Measurements from ENCODE around the gene GPRIN1. TPM values are rescaled to one million over a fixed set of nuclear protein-coding genes. Genes with fewer than 3 reads are reported as not detected.

Gene GPRIN1
- total and polyA plus RNA-seq, 4 donors: 0.23 to 0.50 (median 0.30) TPM; not detected in 1

DNA sequence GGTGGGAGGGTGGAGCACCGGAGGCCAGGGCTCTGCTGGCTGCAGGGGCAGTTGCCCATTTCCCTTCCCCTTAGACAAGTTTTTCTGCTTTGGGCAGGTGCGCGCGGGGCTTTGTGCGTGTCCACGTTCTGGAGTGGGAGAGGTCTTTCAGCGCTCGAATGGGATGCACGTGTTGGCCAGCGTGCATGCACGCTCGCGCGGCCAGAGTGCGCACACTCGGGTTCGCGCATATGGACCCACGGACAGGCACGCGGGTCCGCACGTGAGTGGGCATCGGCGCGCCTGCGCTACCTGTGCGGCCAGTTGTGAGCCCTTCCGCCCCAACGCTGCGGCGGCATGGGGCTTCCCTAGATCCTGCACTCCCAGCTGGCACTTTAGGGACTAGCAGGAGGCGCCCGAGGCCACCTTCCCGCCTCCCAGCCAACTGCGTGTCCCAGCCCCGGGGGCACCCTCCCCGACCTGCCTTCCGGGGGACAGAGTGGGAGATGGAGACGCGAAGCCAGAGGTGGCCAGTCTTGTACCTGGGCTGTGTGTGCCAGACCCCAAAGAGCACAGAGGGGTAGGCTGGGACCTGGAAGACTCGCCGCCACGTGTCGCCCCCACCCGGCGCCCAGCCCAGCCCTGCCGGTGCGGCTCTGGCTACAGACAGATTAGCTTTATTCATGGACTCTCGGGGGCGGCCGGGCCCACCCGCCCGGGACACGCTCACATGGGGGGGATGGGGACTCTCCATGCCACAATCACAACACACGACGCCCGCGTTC lies 9.8 kb upstream of the GPRIN1 start:
- H3K4me1 ChIP-seq (ENCODE audit: control insufficient read depth in 4 of 4, insufficient read depth in 4 of 4, low read length in 3 of 4): peaks cover 0 to 4% (median 0%) of the 10 kb centered on the region in 4 donors
- no peak for TF ChIP-seq FOXA1 (IDR thresholded peaks at IDR 0.05)
- TF ChIP-seq HNF4G (IDR thresholded peaks at IDR 0.05): no peak
- no peak for TF ChIP-seq NR2F2 (IDR thresholded peaks at IDR 0.05)
- TF ChIP-seq, protein P1, sequence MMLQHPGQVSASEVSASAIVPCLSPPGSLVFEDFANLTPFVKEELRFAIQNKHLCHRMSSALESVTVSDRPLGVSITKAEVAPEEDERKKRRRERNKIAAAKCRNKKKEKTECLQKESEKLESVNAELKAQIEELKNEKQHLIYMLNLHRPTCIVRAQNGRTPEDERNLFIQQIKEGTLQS (IDR thresholded peaks at IDR 0.05): no peak
- TF ChIP-seq YY1 (IDR thresholded peaks at IDR 0.05): no peak
- TF ChIP-seq HNF4A (conservative IDR thresholded peaks at IDR 0.05): no peak
- no peak for TF ChIP-seq RXRA (IDR thresholded peaks at IDR 0.05)
- no peak for TF ChIP-seq TAF1 (conservative IDR thresholded peaks at IDR 0.05)
- H3K9ac ChIP-seq (ENCODE audit: low read depth in 1 of 2, low read length in 2 of 2): no peak overlapping the region
- H3K9me3 ChIP-seq (ENCODE audit: control insufficient read depth in 4 of 4, low read length in 3 of 4): no peaks in the 10 kb centered on the region
- no peak overlapping the region for H3K27ac ChIP-seq (ENCODE audit: low read depth in 1 of 2, low read length in 2 of 2)
- WGBS: 21% methylated on average over 59 of the region's 59 CpGs
- H3K4me3 ChIP-seq (ENCODE audit: low read depth in 1 of 3, low read length in 3 of 3): no peak overlapping the region
- DNase-seq (ENCODE audit: low spot score): no peak
- peaks cover 0 to 17% (median 9%) of the 10 kb centered on the region in 4 donors for H3K27me3 ChIP-seq (ENCODE audit: control insufficient read depth in 4 of 4, insufficient read depth in 4 of 4, low read length in 3 of 4)
- no peaks in the 10 kb centered on the region for H3K36me3 ChIP-seq (ENCODE audit: control insufficient read depth in 4 of 4, insufficient read depth in 3 of 4, low read depth in 1 of 4, low read length in 3 of 4)

DNA sequence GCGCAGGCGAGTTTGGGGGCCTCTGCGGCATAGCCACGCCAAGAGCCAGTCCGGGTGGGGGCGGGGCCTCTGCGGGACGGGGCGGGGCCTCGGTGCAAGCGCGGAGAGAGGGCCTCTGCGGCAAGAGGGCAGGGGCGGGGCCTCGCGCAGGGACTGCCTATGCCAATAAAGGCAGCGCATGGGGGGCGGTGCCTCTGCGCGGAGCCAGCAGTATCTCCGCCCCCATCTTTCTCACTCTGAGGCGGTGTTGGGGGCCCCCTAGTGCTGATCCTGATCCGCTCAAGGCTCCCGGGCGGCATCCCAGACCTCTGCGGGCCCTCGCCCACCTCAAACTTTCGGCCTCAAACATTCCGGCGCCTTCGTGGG lies 9.2 kb upstream of the GPRIN1 start:
- WGBS: 8% methylated on average over 31 of the region's 31 CpGs

More for the DNA sequence above, 9.2 kb upstream of the GPRIN1 start:
- no peak overlapping the region for H3K4me3 ChIP-seq (ENCODE audit: low read depth in 1 of 3, low read length in 3 of 3)
- H3K27me3 ChIP-seq (ENCODE audit: control insufficient read depth in 4 of 4, insufficient read depth in 4 of 4, low read length in 3 of 4): peaks cover 0 to 16% (median 8%) of the 10 kb centered on the region in 4 donors
- no peak overlapping the region for H3K9ac ChIP-seq (ENCODE audit: low read depth in 1 of 2, low read length in 2 of 2)
- no peaks in the 10 kb centered on the region for H3K36me3 ChIP-seq (ENCODE audit: control insufficient read depth in 4 of 4, insufficient read depth in 3 of 4, low read depth in 1 of 4, low read length in 3 of 4)
- peaks cover 0 to 4% (median 0%) of the 10 kb centered on the region in 4 donors for H3K4me1 ChIP-seq (ENCODE audit: control insufficient read depth in 4 of 4, insufficient read depth in 4 of 4, low read length in 3 of 4)
- H3K9me3 ChIP-seq (ENCODE audit: control insufficient read depth in 4 of 4, low read length in 3 of 4): no peaks in the 10 kb centered on the region
- DNase-seq (ENCODE audit: low spot score): peak; percentile 87
- H3K27ac ChIP-seq (ENCODE audit: low read depth in 1 of 2, low read length in 2 of 2): no peak overlapping the region
- TF ChIP-seq EGR1 (IDR thresholded peaks at IDR 0.05; ENCODE audit: low read depth in 2 of 2): no peak
- TF ChIP-seq YY1 (IDR thresholded peaks at IDR 0.05): no peak
- TF ChIP-seq, protein P2, sequence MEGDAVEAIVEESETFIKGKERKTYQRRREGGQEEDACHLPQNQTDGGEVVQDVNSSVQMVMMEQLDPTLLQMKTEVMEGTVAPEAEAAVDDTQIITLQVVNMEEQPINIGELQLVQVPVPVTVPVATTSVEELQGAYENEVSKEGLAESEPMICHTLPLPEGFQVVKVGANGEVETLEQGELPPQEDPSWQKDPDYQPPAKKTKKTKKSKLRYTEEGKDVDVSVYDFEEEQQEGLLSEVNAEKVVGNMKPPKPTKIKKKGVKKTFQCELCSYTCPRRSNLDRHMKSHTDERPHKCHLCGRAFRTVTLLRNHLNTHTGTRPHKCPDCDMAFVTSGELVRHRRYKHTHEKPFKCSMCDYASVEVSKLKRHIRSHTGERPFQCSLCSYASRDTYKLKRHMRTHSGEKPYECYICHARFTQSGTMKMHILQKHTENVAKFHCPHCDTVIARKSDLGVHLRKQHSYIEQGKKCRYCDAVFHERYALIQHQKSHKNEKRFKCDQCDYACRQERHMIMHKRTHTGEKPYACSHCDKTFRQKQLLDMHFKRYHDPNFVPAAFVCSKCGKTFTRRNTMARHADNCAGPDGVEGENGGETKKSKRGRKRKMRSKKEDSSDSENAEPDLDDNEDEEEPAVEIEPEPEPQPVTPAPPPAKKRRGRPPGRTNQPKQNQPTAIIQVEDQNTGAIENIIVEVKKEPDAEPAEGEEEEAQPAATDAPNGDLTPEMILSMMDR (IDR thresholded peaks at IDR 0.05; ENCODE audit: low read depth, low read length, missing input control): no peak
- no peak for TF ChIP-seq JUND (IDR thresholded peaks at IDR 0.05)
- TF ChIP-seq SP1 (IDR thresholded peaks at IDR 0.05): no peak
- no peak for TF ChIP-seq HNF4G (IDR thresholded peaks at IDR 0.05)
- TF ChIP-seq FOXA1 (IDR thresholded peaks at IDR 0.05): no peak
- TF ChIP-seq, protein P3, sequence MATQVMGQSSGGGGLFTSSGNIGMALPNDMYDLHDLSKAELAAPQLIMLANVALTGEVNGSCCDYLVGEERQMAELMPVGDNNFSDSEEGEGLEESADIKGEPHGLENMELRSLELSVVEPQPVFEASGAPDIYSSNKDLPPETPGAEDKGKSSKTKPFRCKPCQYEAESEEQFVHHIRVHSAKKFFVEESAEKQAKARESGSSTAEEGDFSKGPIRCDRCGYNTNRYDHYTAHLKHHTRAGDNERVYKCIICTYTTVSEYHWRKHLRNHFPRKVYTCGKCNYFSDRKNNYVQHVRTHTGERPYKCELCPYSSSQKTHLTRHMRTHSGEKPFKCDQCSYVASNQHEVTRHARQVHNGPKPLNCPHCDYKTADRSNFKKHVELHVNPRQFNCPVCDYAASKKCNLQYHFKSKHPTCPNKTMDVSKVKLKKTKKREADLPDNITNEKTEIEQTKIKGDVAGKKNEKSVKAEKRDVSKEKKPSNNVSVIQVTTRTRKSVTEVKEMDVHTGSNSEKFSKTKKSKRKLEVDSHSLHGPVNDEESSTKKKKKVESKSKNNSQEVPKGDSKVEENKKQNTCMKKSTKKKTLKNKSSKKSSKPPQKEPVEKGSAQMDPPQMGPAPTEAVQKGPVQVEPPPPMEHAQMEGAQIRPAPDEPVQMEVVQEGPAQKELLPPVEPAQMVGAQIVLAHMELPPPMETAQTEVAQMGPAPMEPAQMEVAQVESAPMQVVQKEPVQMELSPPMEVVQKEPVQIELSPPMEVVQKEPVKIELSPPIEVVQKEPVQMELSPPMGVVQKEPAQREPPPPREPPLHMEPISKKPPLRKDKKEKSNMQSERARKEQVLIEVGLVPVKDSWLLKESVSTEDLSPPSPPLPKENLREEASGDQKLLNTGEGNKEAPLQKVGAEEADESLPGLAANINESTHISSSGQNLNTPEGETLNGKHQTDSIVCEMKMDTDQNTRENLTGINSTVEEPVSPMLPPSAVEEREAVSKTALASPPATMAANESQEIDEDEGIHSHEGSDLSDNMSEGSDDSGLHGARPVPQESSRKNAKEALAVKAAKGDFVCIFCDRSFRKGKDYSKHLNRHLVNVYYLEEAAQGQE (IDR thresholded peaks at IDR 0.05): no peak
- no peak for TF ChIP-seq TAF1 (conservative IDR thresholded peaks at IDR 0.05)
- TF ChIP-seq, protein P4, sequence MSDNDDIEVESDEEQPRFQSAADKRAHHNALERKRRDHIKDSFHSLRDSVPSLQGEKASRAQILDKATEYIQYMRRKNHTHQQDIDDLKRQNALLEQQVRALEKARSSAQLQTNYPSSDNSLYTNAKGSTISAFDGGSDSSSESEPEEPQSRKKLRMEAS (IDR thresholded peaks at IDR 0.05): no peak
- TF ChIP-seq RAD21 (IDR thresholded peaks at IDR 0.05): no peak
- TF ChIP-seq HNF4A (conservative IDR thresholded peaks at IDR 0.05): no peak
- TF ChIP-seq, protein P5, sequence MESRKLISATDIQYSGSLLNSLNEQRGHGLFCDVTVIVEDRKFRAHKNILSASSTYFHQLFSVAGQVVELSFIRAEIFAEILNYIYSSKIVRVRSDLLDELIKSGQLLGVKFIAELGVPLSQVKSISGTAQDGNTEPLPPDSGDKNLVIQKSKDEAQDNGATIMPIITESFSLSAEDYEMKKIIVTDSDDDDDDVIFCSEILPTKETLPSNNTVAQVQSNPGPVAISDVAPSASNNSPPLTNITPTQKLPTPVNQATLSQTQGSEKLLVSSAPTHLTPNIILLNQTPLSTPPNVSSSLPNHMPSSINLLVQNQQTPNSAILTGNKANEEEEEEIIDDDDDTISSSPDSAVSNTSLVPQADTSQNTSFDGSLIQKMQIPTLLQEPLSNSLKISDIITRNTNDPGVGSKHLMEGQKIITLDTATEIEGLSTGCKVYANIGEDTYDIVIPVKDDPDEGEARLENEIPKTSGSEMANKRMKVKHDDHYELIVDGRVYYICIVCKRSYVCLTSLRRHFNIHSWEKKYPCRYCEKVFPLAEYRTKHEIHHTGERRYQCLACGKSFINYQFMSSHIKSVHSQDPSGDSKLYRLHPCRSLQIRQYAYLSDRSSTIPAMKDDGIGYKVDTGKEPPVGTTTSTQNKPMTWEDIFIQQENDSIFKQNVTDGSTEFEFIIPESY (IDR thresholded peaks at IDR 0.05): no peak
- TF ChIP-seq GABPA (IDR thresholded peaks at IDR 0.05 in 1 of 2, conservative IDR thresholded peaks at IDR 0.05 in 1 of 2): no peak

Measured in liver (tissue), 9 donors.